ENCODE results near the gene CDKN1A.

Gene CDKN1A

GRCh38 chr6:36655085-36655724, 23.3 kb upstream of the CDKN1A start:
- DNase-seq (ENCODE audit: low spot score): no peak

- no peak for DNase-seq (ENCODE audit: low spot score)
These were observed 22.1 kb upstream of the CDKN1A start for GRCh38 chr6:36656441-36656840.

GRCh38 chr6:36657271-36657670, 21.2 kb upstream of the CDKN1A start:
- DNase-seq (ENCODE audit: low spot score): no peak

- DNase-seq (ENCODE audit: low spot score): no peak
These were observed 20.5 kb upstream of the CDKN1A start for GRCh38 chr6:36657942-36658544.

- DNase-seq (ENCODE audit: low spot score): no peak
These were observed 19.2 kb upstream of the CDKN1A start for GRCh38 chr6:36659271-36659670.

GRCh38 chr6:36660771-36661471, 17.6 kb upstream of the CDKN1A start:
- no peak for DNase-seq (ENCODE audit: low spot score)

GRCh38 chr6:36662380-36662779, 16.1 kb upstream of the CDKN1A start:
- DNase-seq (ENCODE audit: low spot score): no peak

- no peak for DNase-seq (ENCODE audit: low spot score)
These were observed 15.7 kb upstream of the CDKN1A start for GRCh38 chr6:36662827-36663256.

- DNase-seq (ENCODE audit: low spot score): no peak
These were observed 14.7 kb upstream of the CDKN1A start for GRCh38 chr6:36663504-36664446.

- DNase-seq (ENCODE audit: low spot score): no peak
These were observed 13.3 kb upstream of the CDKN1A start for GRCh38 chr6:36665180-36665579.

GRCh38 chr6:36666287-36666686, 12.2 kb upstream of the CDKN1A start:
- DNase-seq (ENCODE audit: low spot score): no peak

- DNase-seq (ENCODE audit: low spot score): peak; percentile 89
These were observed 11.5 kb upstream of the CDKN1A start for GRCh38 chr6:36666826-36667591.

- DNase-seq (ENCODE audit: low spot score): no peak
These were observed 9.9 kb upstream of the CDKN1A start for GRCh38 chr6:36668591-36668990.

- no peak for DNase-seq (ENCODE audit: low spot score)
These were observed 9.5 kb upstream of the CDKN1A start for GRCh38 chr6:36669002-36669401.

- no peak for DNase-seq (ENCODE audit: low spot score)
These were observed 8.2 kb upstream of the CDKN1A start for GRCh38 chr6:36670271-36670670.

GRCh38 chr6:36671687-36672375, 6.7 kb upstream of the CDKN1A start:
- DNase-seq (ENCODE audit: low spot score): no peak

GRCh38 chr6:36673882-36674281, 4.6 kb upstream of the CDKN1A start:
- DNase-seq (ENCODE audit: low spot score): no peak

- DNase-seq (ENCODE audit: low spot score): no peak
These were observed 3.6 kb upstream of the CDKN1A start for GRCh38 chr6:36674942-36675341.

GRCh38 chr6:36676141-36677058, 2.1 kb upstream of the CDKN1A start:
- no peak for DNase-seq (ENCODE audit: low spot score)

All from pons (tissue), 1 donor.